ENCODE data around the gene FBF1.

GRCh38 chr17:75932852-75933251 lies 8.0 kb downstream of the FBF1 start:
- no peak for TF ChIP-seq CTCF (tag by site-specific recombination; IDR thresholded peaks at IDR 0.05)
- TF ChIP-seq MZF1 (tag by site-specific recombination; IDR thresholded peaks at IDR 0.05; ENCODE audit: borderline replicate concordance) = no peak
- TF ChIP-seq, protein P1, sequence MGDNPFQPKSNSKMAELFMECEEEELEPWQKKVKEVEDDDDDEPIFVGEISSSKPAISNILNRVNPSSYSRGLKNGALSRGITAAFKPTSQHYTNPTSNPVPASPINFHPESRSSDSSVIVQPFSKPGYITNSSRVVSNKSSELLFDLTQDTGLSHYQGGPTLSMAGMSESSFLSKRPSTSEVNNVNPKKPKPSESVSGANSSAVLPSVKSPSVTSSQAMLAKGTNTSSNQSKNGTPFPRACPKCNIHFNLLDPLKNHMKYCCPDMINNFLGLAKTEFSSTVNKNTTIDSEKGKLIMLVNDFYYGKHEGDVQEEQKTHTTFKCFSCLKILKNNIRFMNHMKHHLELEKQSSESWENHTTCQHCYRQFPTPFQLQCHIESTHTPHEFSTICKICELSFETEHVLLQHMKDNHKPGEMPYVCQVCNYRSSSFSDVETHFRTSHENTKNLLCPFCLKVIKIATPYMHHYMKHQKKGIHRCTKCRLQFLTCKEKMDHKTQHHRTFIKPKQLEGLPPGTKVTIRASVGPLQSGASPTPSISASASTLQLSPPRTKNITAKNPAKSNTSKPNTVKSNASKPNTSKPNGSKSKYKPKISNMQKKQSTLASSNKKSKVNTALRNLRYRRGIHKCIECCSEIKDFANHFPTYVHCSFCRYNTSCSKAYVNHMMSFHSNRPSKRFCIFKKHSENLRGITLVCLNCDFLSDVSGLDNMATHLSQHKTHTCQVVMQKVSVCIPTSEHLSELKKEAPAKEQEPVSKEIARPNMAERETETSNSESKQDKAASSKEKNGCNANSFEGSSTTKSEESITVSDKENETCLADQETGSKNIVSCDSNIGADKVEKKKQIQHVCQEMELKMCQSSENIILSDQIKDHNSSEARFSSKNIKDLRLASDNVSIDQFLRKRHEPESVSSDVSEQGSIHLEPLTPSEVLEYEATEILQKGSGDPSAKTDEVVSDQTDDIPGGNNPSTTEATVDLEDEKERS (tag by site-specific recombination; IDR thresholded peaks at IDR 0.05) = no peak
- TF ChIP-seq ZNF629 (tag by site-specific recombination; IDR thresholded peaks at IDR 0.05) = no peak
- TF ChIP-seq ZNF776 (tag by site-specific recombination; IDR thresholded peaks at IDR 0.05; ENCODE audit: borderline replicate concordance) = no peak
- TF ChIP-seq, protein P2, sequence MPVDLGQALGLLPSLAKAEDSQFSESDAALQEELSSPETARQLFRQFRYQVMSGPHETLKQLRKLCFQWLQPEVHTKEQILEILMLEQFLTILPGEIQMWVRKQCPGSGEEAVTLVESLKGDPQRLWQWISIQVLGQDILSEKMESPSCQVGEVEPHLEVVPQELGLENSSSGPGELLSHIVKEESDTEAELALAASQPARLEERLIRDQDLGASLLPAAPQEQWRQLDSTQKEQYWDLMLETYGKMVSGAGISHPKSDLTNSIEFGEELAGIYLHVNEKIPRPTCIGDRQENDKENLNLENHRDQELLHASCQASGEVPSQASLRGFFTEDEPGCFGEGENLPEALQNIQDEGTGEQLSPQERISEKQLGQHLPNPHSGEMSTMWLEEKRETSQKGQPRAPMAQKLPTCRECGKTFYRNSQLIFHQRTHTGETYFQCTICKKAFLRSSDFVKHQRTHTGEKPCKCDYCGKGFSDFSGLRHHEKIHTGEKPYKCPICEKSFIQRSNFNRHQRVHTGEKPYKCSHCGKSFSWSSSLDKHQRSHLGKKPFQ (tag by site-specific recombination; IDR thresholded peaks at IDR 0.05) = no peak
- no peak for TF ChIP-seq ZNF600 (tag by site-specific recombination; IDR thresholded peaks at IDR 0.05)
- no peak for TF ChIP-seq ZNF354C (tag by site-specific recombination; IDR thresholded peaks at IDR 0.05; ENCODE audit: borderline replicate concordance, low read depth)
- no peak for TF ChIP-seq ZNF548 (tag by site-specific recombination; IDR thresholded peaks at IDR 0.05)
- no peak for TF ChIP-seq REST (tag by site-specific recombination; IDR thresholded peaks at IDR 0.05)
- TF ChIP-seq ZNF274 (IDR thresholded peaks at IDR 0.05; ENCODE audit: low read length) = no peak
- no peak for TF ChIP-seq ZNF274 (tag by site-specific recombination; IDR thresholded peaks at IDR 0.05; ENCODE audit: borderline replicate concordance)

Measured in HEK293 (cell line).